ENCODE measurements around the gene PIK3CG.

DNA sequence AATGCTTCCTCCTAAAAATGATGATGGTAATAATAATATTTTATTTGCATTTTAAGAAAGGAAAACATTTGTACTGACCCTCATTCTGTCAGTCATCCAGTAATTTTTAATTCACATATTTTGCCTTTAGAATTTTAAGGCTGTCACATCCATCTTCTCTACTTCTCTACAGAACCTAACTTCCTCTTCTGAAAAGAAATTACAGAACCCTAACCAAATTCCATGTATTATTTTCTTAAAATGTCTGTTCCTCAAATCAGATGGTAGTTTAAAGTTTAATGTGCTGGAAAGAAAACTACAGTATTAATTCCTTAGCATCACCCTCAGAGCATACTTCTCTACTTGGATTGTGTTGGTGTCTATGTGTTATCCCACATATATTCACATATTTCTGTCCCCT, 9.0 kb downstream of the PIK3CG start:
- TF ChIP-seq CTCF (IDR thresholded peaks at IDR 0.05), result no peak
- no peak for TF ChIP-seq POLR2A (IDR thresholded peaks at IDR 0.05)
